HepG2 (cell line): ENCODE measurements around the gene TNFSF11. TPM values are rescaled to one million over a fixed set of nuclear protein-coding genes. Genes with fewer than 3 reads are reported as not detected.

Experiments used
- ATAC-seq: fragments of 200-7000 bp; cut with Tn5 transposase; 3 replicates; pipeline ENCODE4 v1.9.1; 2020; ENCODE audit warnings: mild to moderate bottlenecking, moderate library complexity
- BruUV-seq: library from RNA; stranded (reverse); fragments of 400-500 nt; replicated peaks from 2 replicates; lab custom pipeline; 2021; lab: Mats Ljungman, UMichigan
- CTCF ChIA-PET: fragments of 300-600 bp; formaldehyde crosslinking; extraction: SDS; loops from one replicate; lab custom pipeline; 2021; ENCODE audit warnings: low total read pairs, inconsistent platforms, low intra/inter-chr PET ratio; lab: Yijun Ruan, JAX
- POLR2A ChIA-PET: fragments of 350-600 bp; sonication (Branson Sonifier 250); formaldehyde crosslinking; loops from one replicate; lab custom pipeline; 2020; ENCODE audit warnings: antibody characterized with exemption, inconsistent platforms; lab: Yijun Ruan, JAX
- DNase-seq: peaks from one replicate; pipeline ENCODE4 v3.0.0-alpha.2; 2015; ENCODE audit warnings: low spot score
- FAIRE-seq: peaks from 3 replicates; lab custom pipeline; 2011; peaks lifted over from hg19 to GRCh38; lab: Jason Lieb, UNC
- H2AFZ ChIP-seq: one replicate; pipeline ENCODE4 v1.6.1; 2011; ENCODE audit warnings: low read length, inconsistent platforms
- H3K27ac ChIP-seq: fragments of 300-600 bp; 3 replicates; pipeline ENCODE4 v1.8.0; 2011; ENCODE audit warnings: mixed run types, mild to moderate bottlenecking, mixed read lengths, low read length, inconsistent platforms; ENCODE audit not compliant: insufficient read depth; ENCODE audit errors: extremely low read length
- H3K27me3 ChIP-seq, 2 experiments: fragments of 200-600 bp in 1 of 2; 2 replicates in 1 of 2; 3 replicates in 1 of 2; pipeline versions ENCODE4 v1.6.0 to v1.8.0; 2011; ENCODE audit warnings: low read length in 2 of 2, mild to moderate bottlenecking in 2 of 2, moderate library complexity in 2 of 2, inconsistent platforms in 1 of 2; ENCODE audit not compliant: insufficient read depth in 2 of 2, control insufficient read depth in 1 of 2
- H3K36me3 ChIP-seq, 2 experiments: fragments of 200-600 bp in 1 of 2; replicated peaks in 1 of 2; 2 replicates in 1 of 2; 3 replicates in 1 of 2; pipeline versions ENCODE4 v1.5.1 to v1.8.0; 2011; ENCODE audit warnings: low read length in 2 of 2, inconsistent platforms in 1 of 2; ENCODE audit not compliant: insufficient read depth in 2 of 2, control insufficient read depth in 1 of 2
- H3K4me1 ChIP-seq: 2 replicates; pipeline ENCODE4 v1.5.1; 2012; ENCODE audit warnings: low read length, inconsistent platforms; ENCODE audit not compliant: insufficient read depth
- H3K4me2 ChIP-seq: 2 replicates; pipeline ENCODE4 v1.6.0; 2011; ENCODE audit warnings: low read depth, low read length, inconsistent platforms
- H3K4me3 ChIP-seq, 3 experiments: fragments of 200-600 bp in 1 of 3; sonication (generic), shearing (Covaris generic) in 1 of 3; replicated peaks in 1 of 3; 2 replicates each; pipeline ENCODE4 v1.5.1; 2011 to 2016; ENCODE audit warnings: low read length in 3 of 3, inconsistent platforms in 2 of 3, low read depth in 2 of 3, mild to moderate bottlenecking in 2 of 3, control low read depth in 1 of 3, mixed read lengths in 1 of 3; ENCODE audit not compliant: insufficient read depth in 1 of 3
- H3K79me2 ChIP-seq: one replicate; pipeline ENCODE4 v1.6.1; 2011; ENCODE audit warnings: low read length, inconsistent platforms; ENCODE audit not compliant: insufficient read depth
- H3K9ac ChIP-seq: 2 replicates; pipeline ENCODE4 v1.6.0; 2011; ENCODE audit warnings: mild to moderate bottlenecking, low read depth, low read length, inconsistent platforms; ENCODE audit not compliant: insufficient read depth
- H3K9me3 ChIP-seq: 2 replicates; pipeline ENCODE4 v1.5.1; 2012; ENCODE audit warnings: mild to moderate bottlenecking, low read length
- H4K20me1 ChIP-seq: 2 replicates; pipeline ENCODE4 v1.6.0; 2011; ENCODE audit warnings: inconsistent platforms, mild to moderate bottlenecking, low read length, moderate library complexity; ENCODE audit not compliant: insufficient read depth
- ATF5 ChIP-seq: sonication (generic); formaldehyde crosslinking; IDR thresholded peaks from 2 replicates; pipeline ENCODE4 v1.4.0; 2020; ENCODE audit warnings: mild to moderate bottlenecking, low read depth, missing genetic modification reagents
- CBX1 ChIP-seq: IDR thresholded peaks from one replicate; pipeline ENCODE4 v1.6.1; 2016; ENCODE audit warnings: antibody characterized with exemption, low read depth
- EHMT2 ChIP-seq: fragments of 200-600 bp; sonication (generic); IDR thresholded peaks from 2 replicates; pipeline ENCODE4 v1.7.0; 2017; ENCODE audit warnings: antibody characterized with exemption, low read depth, low read length, borderline replicate concordance
- FOXM1 ChIP-seq: sonication (generic); formaldehyde crosslinking; IDR thresholded peaks from 2 replicates; pipeline ENCODE4 v1.5.0; 2020; ENCODE audit warnings: missing genetic modification reagents
- PPARG ChIP-seq: conservative IDR thresholded peaks from 2 replicates; pipeline ENCODE4 v1.6.1; 2016; ENCODE audit warnings: missing biosample characterization, missing genetic modification reagents
- SOX13 ChIP-seq, 3 experiments: fragments of 450-650 bp in 1 of 3; sonication (generic) in 1 of 3; formaldehyde crosslinking in 1 of 3; IDR thresholded peaks in 2 of 3; conservative IDR thresholded peaks in 1 of 3; 2 replicates each; pipeline versions ENCODE4 v1.5.0 to v1.6.1; 2016 to 2020; ENCODE audit warnings: antibody characterized with exemption in 1 of 3, mild to moderate bottlenecking in 1 of 3, missing compliant biosample characterization in 1 of 3, missing genetic modification reagents in 1 of 3, moderate library complexity in 1 of 3
- TFAP4 ChIP-seq: sonication (generic); IDR thresholded peaks from 2 replicates; pipeline ENCODE4 v1.6.1; 2016; ENCODE audit warnings: low read depth, borderline replicate concordance
- ZBTB39 ChIP-seq: sonication (generic); formaldehyde crosslinking; IDR thresholded peaks from 2 replicates; pipeline ENCODE4 v1.5.0; 2020; ENCODE audit warnings: missing genetic modification reagents
- ZFP36L1 ChIP-seq: sonication (generic); formaldehyde crosslinking; IDR thresholded peaks from 2 replicates; pipeline ENCODE4 v1.8.0; 2022; ENCODE audit warnings: mild to moderate bottlenecking, missing genetic modification reagents, moderate library complexity
- ZNF75D ChIP-seq: sonication (generic); formaldehyde crosslinking; IDR thresholded peaks from 2 replicates; pipeline ENCODE4 v1.8.1; 2023; ENCODE audit warnings: missing genetic modification reagents, mild to moderate bottlenecking, borderline replicate concordance
- WGBS: methylation state at CpG from one replicate; pipeline ENCODE4 v1.1.6; 2017; ENCODE audit warnings: low lambda C conversion rate; 5-methylcytosine and 5-hydroxymethylcytosine counted together
- in situ Hi-C: cut with HindIII; loops from 2 replicates; pipeline ENCODE4 v1.10.0; 2017; ENCODE audit warnings: low pct_unique_long_range_greater_than_20kb; ENCODE audit not compliant: extremely low pct_ligation_motif_present
- intact Hi-C: fragments of 100-400 bp; cut with micrococcal nuclease; formaldehyde crosslinking; loops from one replicate; pipeline ENCODE4 v1.10.0; 2022; ENCODE audit not compliant: unreplicated experiment
- polyA plus RNA-seq, 8 experiments: library from polyadenylated mRNA; depleted of rRNA in 3 of 8; stranded (reverse) in 7 of 8; unstranded in 1 of 8; fragments of >200 nt; fragmentation: Illumina TruSeq in 4 of 8; extraction: Trizol in 4 of 8; gene quantifications; 2 replicates each; pipeline versions ENCODE4 v1.2.1 to v1.2.3, GENCODE V29; 2011 to 2016; ENCODE audit warnings: low read depth in 4 of 8, missing spikeins in 1 of 8, mixed read lengths in 1 of 8; ENCODE audit not compliant: insufficient read depth in 1 of 8
- total RNA-seq, 5 experiments: library from RNA; depleted of rRNA; stranded (reverse); fragments of >200 nt; fragmentation: Illumina TruSeq; extraction: Trizol; gene quantifications; 2 replicates each; pipeline ENCODE4 v1.2.3, GENCODE V29; 2016; ENCODE audit warnings: low read depth in 1 of 5

TNFSF11 gene
- total and polyA plus RNA-seq, 2 of the 13 experiments (the other 11 are each of a cell fraction or from before 2014, with no cell fraction given): 0.03 TPM; not detected in 1

- FAIRE-seq (no peak), DNase-seq (no peak), ATAC-seq (no peak)
- 2% methylated on average over 2 of the region's 2 CpGs for WGBS
- in situ Hi-C loops (no loop called here), intact Hi-C loops (no loop called here)
- ChIA-PET CTCF (no interaction called here), POLR2A (no interaction called here)
- Histone ChIP-seq H3K4me1 (no peaks in the 10 kb centered on the region), H3K9me3 (no peaks in the 10 kb centered on the region), H3K4me2 (no peak overlapping the region), H2AFZ (no peak overlapping the region), H4K20me1 (no peaks in the 10 kb centered on the region), H3K79me2 (no peaks in the 10 kb centered on the region), H3K4me3 (no peak overlapping the region), H3K27ac (no peak overlapping the region), H3K9ac (no peak overlapping the region), H3K36me3 (no peaks in the 10 kb centered on the region), H3K27me3 (no peaks in the 10 kb centered on the region)
- no TSS peak for BruUV-seq
- TF ChIP-seq TFAP4 (no peak), FOXM1 (CRISPR knock-in tag) (no peak), ZBTB39 (no peak), PPARG (CRISPR knock-in tag) (no peak), ATF5 (CRISPR knock-in tag) (no peak), CBX1 (no peak), ZFP36L1 (no peak), SOX13 (IDR thresholded peaks at IDR 0.05) (no peak), SOX13 (CRISPR knock-in tag; conservative IDR thresholded peaks at IDR 0.05 in 1 of 2, IDR thresholded peaks at IDR 0.05 in 1 of 2) (no peak), EHMT2 (no peak), ZNF75D (CRISPR knock-in tag) (no peak)
Measured at GRCh38 chr13:42603571-42603970, 29.6 kb downstream of the TNFSF11 start.
